Osteocyte (in vitro differentiated cells): ENCODE data around the gene MRPL17. TPM values are rescaled to one million over a fixed set of nuclear protein-coding genes. Genes with fewer than 3 reads are reported as not detected.
"Not testable (repeated sequence)": the region's sequence is repeated elsewhere in the genome, so short reads cannot be mapped to it uniquely, and the experiment has no call there.

Experiments used
- DNase-seq: peaks from one replicate; pipeline ENCODE4 v3.0.0; 2021; ENCODE audit warnings: mixed read lengths; ENCODE audit not compliant: unreplicated experiment; ENCODE audit errors: extremely low spot score
- H3K27ac Mint-ChIP-seq: one replicate; pipeline ENCODE4 v1.8.0; 2021; ENCODE audit warnings: mild to moderate bottlenecking, mixed read lengths; ENCODE audit not compliant: unreplicated experiment
- H3K27me3 Mint-ChIP-seq: one replicate; pipeline ENCODE4 v1.8.0; 2021; ENCODE audit warnings: mixed read lengths; ENCODE audit not compliant: unreplicated experiment
- H3K36me3 Mint-ChIP-seq: one replicate; pipeline ENCODE4 v1.8.0; 2021; ENCODE audit warnings: mixed read lengths; ENCODE audit not compliant: unreplicated experiment
- H3K4me1 Mint-ChIP-seq: one replicate; pipeline ENCODE4 v1.8.0; 2021; ENCODE audit warnings: mixed read lengths; ENCODE audit not compliant: unreplicated experiment
- H3K4me3 Mint-ChIP-seq: one replicate; pipeline ENCODE4 v1.8.0; 2021; ENCODE audit warnings: mild to moderate bottlenecking, moderate library complexity, mixed read lengths; ENCODE audit not compliant: unreplicated experiment
- H3K9me3 Mint-ChIP-seq: one replicate; pipeline ENCODE4 v1.8.0; 2021; ENCODE audit warnings: mixed read lengths; ENCODE audit not compliant: unreplicated experiment
- total RNA-seq: library from RNA; stranded (reverse); gene quantifications from 2 replicates; pipeline ENCODE4 v1.2.1, GENCODE V29; 2021
- TF ChIP-seq, protein P1 (sequence below): fragments of 200-600 bp; sonication (generic); IDR thresholded peaks from 2 replicates; pipeline ENCODE4 v1.5.0; 2021; ENCODE audit warnings: antibody characterized with exemption, mild to moderate bottlenecking, moderate library complexity

The MRPL17 gene
- total RNA-seq, 1 donor from 2014 or later: 49.8 TPM

DNA sequence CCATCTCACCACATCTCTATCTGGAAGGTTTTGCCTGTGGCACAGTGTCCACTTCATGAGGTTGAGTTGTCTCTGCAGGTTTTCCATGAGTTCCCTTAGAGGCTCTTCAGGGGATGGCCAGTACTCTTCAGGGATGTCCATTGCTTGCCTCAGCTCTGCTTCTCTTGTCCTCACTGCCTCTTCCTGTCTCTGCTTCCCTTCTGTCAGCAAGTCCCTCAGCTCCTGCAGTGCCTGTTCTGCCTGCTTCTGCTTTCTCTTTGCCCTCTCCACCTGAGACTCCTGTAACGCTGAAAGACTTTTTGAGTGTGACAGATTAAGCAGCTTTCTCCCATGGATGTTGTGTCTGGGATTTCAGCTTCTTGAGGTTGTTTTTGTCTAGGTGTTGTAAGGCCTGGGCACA is 38.2 kb upstream of the MRPL17 start:
- H3K27me3 Mint-ChIP-seq: peaks cover 55% of the 10 kb centered on the region
- TF ChIP-seq, protein P1, sequence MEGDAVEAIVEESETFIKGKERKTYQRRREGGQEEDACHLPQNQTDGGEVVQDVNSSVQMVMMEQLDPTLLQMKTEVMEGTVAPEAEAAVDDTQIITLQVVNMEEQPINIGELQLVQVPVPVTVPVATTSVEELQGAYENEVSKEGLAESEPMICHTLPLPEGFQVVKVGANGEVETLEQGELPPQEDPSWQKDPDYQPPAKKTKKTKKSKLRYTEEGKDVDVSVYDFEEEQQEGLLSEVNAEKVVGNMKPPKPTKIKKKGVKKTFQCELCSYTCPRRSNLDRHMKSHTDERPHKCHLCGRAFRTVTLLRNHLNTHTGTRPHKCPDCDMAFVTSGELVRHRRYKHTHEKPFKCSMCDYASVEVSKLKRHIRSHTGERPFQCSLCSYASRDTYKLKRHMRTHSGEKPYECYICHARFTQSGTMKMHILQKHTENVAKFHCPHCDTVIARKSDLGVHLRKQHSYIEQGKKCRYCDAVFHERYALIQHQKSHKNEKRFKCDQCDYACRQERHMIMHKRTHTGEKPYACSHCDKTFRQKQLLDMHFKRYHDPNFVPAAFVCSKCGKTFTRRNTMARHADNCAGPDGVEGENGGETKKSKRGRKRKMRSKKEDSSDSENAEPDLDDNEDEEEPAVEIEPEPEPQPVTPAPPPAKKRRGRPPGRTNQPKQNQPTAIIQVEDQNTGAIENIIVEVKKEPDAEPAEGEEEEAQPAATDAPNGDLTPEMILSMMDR: no peak
- no peak for DNase-seq
- no peaks in the 10 kb centered on the region for H3K9me3 Mint-ChIP-seq
- H3K4me1 Mint-ChIP-seq: no peaks in the 10 kb centered on the region
- H3K36me3 Mint-ChIP-seq: no peaks in the 10 kb centered on the region
- no peak overlapping the region for H3K27ac Mint-ChIP-seq
- H3K4me3 Mint-ChIP-seq: no peak overlapping the region

DNA sequence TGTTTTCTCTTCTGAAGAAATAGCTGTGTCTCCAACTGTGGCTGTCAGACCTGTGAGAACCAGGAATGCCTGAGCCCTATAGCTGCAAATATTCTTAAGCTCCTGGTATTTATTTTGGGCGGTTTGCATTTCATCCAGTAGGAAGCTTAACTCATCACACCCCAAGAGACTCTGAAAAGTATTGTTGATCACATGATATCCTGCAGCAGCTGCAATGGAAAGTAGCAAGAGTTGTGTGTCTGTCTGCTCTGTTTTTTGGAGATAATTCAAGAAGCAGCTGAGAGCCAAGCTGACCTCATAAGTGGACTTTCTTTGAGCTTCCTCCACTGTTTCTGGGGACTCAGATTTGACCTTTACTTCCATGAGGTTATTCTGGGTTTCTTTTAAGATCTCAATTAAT is 36.4 kb upstream of the MRPL17 start:
- no peaks in the 10 kb centered on the region for H3K9me3 Mint-ChIP-seq
- TF ChIP-seq, protein P1: no peak
- peaks cover 63% of the 10 kb centered on the region for H3K27me3 Mint-ChIP-seq
- H3K4me3 Mint-ChIP-seq: no peak overlapping the region
- DNase-seq: no peak
- H3K36me3 Mint-ChIP-seq: no peaks in the 10 kb centered on the region
- H3K27ac Mint-ChIP-seq: no peak overlapping the region
- no peaks in the 10 kb centered on the region for H3K4me1 Mint-ChIP-seq

GRCh38 chr11:6717426-6717825 is 34.3 kb upstream of the MRPL17 start:
- H3K9me3 Mint-ChIP-seq: no peaks in the 10 kb centered on the region
- no peaks in the 10 kb centered on the region for H3K36me3 Mint-ChIP-seq
- peaks cover 56% of the 10 kb centered on the region for H3K27me3 Mint-ChIP-seq
- TF ChIP-seq, protein P1: no peak
- DNase-seq: no peak
- H3K4me1 Mint-ChIP-seq: no peaks in the 10 kb centered on the region
- H3K4me3 Mint-ChIP-seq: no peak overlapping the region
- H3K27ac Mint-ChIP-seq: no peak overlapping the region

- not testable (repeated sequence) for DNase-seq, H3K9me3 Mint-ChIP-seq, H3K27ac Mint-ChIP-seq, H3K4me3 Mint-ChIP-seq, H3K4me1 Mint-ChIP-seq, H3K36me3 Mint-ChIP-seq
- peaks cover 37% of the 10 kb centered on the region for H3K27me3 Mint-ChIP-seq
- TF ChIP-seq, protein P1: peak; percentile 40
Measured at GRCh38 chr11:6711552-6711951, 28.4 kb upstream of the MRPL17 start.

DNA sequence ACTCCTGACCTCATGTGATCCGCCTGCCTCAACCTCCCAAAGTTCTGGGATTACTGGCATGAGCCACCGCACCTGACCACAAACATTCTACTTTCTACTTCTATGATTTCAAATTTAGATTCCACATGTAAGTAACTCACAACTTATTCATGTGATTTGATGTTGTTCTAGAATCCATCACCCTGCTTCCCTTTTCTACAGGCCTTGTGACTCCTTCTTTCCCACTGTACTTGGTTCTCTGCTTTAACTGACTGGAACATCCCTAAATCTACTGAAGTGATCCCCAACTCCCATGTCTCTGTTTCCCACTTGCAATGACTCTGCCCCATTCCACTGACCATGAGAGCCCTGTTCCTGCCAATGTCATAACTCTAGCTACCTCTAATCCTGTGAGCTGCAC is 25.7 kb upstream of the MRPL17 start:
- Mint-ChIP-seq H3K9me3 (peaks cover 6% of the 10 kb centered on the region), H3K27me3 (peaks cover 15% of the 10 kb centered on the region), H3K27ac (no peak overlapping the region), H3K36me3 (no peaks in the 10 kb centered on the region), H3K4me3 (no peak overlapping the region), H3K4me1 (peaks cover 3% of the 10 kb centered on the region)
- TF ChIP-seq, protein P1: no peak
- no peak for DNase-seq
